Glomerular endothelial cell (primary cell): ENCODE results near the gene ACVR1. TPM values are rescaled to one million over a fixed set of nuclear protein-coding genes. Genes with fewer than 3 reads are reported as not detected.
"Not testable (repeated sequence)": the region's sequence is repeated elsewhere in the genome, so short reads cannot be mapped to it uniquely, and the experiment has no call there.

Source experiments
- DNase-seq: peaks from one replicate; pipeline ENCODE4 v3.0.0-alpha.2; 2011; ENCODE audit warnings: low read depth, low spot score; ENCODE audit errors: extremely low read depth
- total RNA-seq: library from RNA; depleted of rRNA; stranded (reverse); fragments of >200 nt; gene quantifications from 2 replicates; pipeline ENCODE4 v1.2.3, GENCODE V29; 2015

Gene ACVR1
- total RNA-seq, 1 donor from 2014 or later, result 22.3 TPM

DNA sequence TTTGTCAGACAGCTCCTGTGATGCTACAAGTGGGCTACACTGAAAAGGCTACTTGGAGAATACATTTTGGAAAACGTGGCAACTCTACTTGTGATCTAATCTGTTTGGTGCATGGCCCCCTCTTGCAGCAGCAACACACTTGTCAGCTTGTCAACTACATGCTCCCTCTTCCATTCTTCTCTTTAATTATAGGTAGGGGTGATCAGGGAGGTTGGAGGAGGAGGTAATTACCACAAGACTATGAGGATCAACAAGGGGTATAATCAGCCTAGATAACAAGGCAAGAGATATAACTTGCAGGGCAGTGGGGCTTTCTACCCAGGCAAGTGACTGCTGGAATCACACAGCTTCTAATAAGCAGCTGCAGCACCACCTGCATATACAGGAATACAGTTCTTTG is 104.9 kb downstream of the ACVR1 start:
- DNase-seq, result no peak

DNA sequence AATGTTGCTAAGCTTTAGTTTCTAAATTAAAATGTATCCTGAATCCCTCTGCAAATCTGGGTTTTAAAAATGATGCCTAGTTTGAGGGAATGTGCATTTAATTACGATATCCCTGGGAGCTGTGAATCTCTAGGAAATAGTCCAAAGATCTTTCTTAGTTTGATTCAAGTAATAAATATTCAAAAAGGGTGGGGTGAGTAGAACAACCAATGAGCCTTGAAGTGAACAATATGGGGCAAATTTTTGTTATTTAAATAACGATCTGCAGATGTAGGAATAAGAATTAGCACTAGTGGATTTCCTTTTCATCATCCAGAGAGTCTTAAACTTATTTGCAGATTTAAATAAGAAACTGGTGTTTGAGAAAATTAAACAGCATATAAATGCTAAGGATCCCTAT is 106.3 kb downstream of the ACVR1 start:
- DNase-seq, result no peak

DNA sequence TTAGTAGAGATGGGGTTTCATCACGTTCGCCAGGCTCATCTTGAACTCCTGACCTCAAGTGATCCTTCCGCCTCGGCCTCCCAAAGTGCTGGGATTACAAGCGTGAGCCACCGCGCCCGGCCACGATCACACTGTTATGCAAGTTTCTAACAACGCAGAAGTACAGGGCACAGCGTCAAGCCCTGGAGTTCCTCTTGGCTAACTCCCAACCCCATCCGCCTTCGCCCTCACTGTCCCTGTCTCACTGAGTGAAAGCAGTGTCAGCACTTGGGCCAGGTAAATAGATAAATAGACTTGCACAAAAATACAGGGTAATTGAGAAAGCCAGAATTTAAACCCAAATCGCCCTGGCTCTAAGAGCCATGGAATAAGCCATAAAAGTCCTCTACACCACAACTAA is 111.7 kb downstream of the ACVR1 start:
- DNase-seq, result no peak

DNA sequence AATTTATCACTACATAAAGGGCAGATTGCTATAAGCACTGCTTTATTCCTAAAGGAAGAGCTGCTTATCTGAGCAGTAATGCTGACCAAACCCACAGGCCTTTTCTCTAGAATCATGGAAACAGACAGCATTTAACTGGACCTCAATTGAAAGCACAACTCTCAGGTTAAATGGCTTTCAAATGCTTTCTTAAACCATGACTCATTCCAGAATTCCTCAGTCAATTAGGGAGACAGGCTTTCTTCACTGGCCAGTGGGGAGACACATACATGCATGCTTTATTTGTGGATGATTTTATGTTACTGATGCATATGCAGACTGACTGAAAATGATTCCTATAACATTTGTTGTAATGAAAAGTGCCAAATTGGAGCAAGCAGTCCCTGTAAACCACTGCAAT is 114.6 kb downstream of the ACVR1 start:
- DNase-seq, result no peak

DNA sequence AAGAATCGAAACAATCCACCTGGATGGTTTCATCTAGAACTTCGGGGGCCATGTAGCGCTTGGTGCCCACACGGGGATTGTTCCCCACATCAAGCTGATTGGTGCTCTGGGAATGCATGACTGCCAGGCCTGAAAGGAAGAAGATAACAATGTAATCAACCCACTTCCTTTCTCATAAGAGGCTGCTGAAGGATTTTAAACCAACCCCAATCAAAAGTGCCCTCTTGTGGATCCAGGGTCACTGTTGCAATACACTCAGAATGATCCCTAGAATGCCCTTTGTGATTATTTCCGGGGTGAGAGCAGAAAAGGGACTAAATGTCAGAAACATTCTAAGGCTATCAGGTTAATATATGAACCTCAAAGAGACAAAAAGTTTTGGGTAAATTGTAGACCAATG is 115.2 kb downstream of the ACVR1 start:
- DNase-seq, result no peak

DNA sequence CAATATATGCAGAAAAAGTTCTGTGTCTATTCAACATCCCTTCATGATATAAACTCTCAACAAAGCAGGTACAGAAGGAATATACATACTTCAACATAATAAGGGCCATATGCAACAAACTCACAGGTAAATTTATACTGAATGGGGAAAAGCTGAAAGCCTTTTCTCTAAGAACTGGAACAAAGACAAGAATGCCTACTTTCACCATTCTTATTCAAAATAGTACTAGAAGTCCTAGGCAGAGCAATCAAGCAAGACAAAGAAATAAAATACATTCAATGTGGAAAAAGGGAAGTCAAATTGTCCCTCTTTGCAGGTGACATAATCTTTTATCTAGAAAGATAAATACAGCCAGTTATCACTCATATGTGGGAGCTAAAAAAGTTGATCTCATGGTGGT is 116.3 kb downstream of the ACVR1 start:
- no peak for DNase-seq

DNA sequence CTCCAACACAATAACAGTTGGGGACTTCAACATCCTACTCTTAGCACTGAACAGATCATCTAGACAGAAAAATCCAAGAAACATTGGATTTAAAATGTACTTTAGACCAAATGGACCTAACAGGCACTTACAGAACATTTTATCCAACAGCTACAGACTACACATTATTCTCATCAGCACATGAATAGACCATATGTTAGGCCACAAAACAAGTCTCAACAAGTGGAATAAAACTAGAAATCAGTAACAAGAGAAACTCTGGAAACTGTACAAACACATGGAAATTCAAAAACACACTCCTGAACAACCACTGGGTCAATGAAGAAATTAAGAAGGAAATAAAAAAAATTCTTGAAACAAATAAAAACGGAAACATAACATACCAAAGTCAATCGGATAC is 117.5 kb downstream of the ACVR1 start:
- DNase-seq, result no peak

DNA sequence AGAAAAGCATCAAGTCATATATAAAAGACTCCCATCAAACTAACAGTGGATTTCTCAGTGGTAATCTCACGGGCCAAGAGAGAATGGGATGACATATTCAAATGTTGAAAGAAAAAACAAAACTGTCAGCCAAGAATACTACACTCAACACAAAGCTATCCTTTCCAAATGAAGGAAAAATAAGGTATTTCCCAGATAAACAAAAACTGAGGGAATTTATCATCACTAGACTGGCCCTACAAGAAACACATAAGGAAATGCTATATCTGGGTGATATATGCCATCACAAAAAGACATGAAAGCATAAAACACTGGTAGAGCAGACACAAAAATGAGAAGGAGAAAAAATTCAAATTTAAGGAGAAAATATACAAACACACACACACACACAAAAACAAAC is 118.6 kb downstream of the ACVR1 start:
- no peak for DNase-seq

DNA sequence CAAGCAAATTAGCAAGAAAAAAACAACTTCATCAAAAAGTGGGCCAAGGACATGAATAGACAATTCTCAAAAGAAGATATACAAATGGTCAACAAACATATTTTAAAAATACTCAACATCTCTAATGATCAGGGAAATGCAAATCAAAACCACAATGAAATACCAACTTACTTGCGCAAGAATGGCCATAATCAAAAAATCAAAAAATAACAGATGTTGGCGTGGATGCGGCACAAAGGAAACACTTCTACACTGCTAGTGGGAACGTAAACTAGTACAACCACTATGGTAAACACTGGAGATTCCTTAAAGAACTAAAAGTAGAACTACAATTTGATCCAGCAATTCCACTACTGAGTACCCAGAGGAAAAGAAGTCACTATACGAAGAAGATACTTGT is 119.7 kb downstream of the ACVR1 start:
- not testable (repeated sequence) for DNase-seq

DNA sequence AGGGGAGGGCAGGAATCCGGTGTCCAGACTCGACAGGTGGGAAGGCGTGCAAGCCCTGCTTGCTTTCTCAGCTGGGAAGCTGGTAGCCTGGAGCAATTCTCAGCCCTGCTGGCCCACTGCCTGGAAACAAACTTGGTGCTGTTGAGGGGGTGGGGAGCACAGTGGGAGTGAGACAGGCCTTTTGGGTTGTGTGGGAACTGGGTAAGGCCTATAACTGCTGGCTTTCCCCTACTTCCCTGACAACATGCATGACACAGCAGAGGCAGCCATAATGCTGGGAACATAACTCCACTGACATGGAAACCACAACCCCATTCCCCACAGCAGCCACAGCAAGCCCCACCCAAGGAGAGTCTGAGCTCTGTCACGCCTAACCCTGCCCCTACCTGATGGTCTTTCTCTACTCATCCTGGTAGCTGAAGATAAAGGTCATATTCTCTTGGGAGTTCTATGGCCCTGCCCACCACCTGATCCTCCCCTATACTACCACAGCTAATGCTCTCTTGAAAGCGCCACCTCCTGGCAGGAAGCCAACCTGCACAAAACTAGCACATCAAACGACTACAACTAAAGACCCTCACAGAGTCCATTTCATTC is 124.6 kb downstream of the ACVR1 start:
- DNase-seq, result no peak

DNA sequence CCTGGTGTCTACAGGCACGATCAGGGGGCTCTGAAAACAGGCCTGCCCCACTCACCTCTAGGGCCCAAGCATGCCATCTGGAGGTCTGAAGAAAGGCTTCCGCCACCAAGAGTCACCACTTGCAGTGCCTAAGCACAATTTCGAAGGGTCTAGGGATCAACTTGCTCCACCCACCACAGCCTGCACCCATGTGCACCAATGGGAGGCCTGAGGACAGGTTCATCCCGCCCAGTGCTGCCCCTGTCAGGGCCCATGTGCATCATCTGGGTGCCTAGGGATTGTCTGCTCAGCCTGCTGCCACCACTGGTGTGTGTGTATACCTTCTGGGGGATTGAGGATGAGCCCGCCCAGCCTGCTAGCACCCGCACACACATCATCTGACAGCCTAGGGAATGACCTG is 126.4 kb downstream of the ACVR1 start:
- DNase-seq, result no peak

DNA sequence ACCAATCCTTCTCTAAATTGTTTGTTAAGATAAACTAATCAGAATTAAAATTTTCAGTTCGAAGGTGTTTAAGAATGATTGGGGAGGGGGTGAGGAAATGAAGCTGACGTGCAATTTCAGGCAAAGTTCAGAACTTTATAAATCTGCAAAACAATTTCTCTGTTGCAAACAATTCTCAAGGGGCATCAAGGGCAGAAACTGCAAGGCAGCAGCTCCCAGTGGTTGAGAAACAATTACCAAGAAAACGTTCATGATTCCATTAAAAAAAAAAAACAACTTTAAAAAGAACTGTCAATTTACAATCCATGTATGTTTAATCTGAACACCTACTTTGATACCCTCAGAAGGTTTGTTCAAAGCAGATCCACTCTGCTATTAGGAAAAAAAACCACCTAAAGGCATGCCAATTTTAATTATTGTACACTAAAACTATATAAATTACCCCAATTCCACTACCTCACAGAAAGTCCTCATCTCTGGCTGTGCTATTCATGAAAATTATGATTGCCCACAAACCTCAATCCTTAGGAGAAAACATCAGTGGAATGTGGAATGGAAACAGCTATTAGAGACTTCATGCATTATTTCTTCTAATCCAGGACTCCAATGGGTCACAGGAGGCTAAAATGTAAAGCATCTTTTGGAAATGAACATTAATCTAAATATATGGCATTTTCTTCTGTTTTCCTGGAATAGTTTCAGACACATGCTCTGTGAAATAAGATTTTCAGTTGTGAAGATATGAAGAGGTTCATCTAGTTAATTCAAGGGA is 127.6 kb downstream of the ACVR1 start:
- no peak for DNase-seq

DNA sequence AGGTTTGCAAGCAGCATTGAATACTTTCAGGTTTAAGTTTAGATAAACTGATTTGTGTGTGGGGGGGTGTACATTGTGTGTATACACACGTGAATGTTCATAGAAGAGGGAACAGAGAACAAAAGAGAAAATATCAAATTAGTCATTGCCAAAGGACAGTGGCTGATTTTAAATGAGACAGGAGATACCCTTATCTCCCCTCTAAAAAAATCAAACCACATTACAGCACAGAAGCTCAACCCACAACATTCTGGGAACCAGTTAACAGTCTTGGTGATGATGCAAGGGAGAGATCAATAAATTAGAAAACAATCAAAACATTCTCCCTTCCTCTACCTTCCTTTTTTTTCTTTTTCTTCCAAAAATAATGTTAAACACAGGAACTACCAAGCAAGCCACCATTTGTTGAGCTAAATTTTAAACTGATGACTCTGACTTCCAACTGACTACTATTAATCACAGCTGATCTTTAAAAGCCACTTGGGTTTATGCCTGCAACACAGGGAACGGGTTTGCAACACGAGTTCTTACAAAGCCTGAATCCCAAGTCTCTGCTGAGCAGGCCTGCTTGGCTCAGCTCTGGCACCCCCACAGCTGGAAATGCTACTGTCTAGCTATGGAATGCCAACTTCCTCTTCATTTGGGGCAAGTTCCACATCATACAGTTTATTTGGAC is 128.3 kb downstream of the ACVR1 start:
- DNase-seq, result no peak

DNA sequence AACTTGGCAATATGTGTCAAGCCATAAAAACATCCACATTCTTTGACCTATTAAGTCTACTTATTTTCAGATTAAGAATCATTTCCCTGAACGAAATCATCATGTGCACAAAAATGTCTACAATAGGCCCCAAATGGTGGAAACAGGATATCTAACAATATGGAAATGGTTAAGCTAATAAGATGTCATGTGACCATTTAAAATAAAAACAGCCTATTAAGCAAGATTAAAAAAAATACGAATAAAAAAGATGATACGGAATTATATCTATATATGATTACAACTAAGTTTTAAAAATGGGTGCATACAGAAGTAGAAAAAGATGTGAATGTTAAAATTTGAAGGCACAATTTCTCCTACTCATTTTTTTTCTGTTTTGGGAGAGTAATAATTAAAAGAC is 128.8 kb downstream of the ACVR1 start:
- no peak for DNase-seq

DNA sequence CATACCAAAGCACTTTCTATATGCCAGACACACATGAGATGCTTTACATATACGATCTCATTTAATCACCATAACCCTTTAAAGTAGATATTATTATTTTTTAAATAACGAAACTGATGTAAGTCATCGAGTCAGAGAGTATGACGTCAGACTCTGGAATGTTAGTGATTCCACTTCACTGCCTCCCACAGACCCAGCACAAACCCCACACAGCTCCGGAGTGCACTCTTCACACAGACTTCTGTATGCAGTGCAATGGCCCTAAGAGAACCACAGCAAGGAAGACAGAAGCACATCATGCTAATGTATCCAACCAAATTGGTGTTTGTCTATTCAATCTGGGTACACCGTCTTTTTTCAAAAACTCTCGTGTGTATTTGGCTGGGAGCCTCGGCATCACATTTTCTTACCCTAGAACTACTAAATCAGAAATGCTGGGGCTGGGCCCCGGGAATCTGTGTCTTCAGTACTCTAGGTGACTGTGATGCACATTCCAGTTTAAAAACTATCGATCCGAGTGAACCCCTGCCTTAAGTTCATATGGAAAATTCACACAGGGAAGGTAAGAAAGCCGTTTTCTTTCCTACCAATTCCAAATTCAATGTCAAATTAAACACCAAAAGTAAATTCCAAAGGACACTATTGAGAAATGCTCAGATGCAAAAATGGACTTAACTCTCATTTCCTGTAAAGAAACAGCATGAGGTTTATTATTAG is 129.7 kb downstream of the ACVR1 start:
- DNase-seq, result no peak

DNA sequence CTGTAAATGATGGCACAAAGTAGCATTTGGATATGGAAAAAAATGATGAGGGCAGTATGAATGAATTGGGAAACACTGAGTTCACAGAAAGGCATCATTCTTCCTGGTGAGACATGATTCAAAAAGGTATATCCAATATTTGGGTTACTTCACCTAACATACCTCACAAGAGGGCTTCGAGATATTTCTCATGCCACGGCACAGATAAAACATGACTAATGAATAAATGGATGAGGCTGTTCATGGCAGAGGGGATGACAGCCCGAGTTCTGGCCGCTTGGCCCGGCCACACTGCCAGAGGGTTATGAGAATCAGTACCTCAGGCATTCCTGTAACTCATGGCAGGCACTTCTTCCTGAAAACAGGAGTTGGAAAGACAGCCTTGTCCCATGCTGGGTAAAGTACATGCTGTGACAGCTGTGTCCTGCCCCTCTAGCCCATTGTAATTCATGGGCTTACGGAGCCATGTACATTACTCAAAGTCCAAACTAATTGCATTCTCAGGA is 131.5 kb downstream of the ACVR1 start:
- DNase-seq, result no peak

DNA sequence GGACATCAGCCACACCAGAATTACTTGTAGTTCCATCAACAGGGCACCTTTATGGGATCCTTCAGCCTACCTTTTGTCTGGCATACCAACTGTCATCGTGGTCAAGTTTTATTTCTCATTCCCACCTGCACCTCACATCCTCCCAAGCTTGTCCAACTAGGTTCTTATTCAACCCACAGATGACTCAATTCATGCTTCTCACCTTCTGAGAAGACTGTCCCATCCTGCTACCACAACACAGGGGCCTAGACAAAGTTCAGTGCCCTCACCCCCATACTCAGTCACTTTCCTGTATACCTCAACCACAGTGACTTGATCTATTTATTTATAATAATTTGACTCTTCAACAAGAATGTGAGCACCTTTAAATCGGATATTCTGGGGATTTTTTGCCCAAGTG is 133.1 kb downstream of the ACVR1 start:
- DNase-seq, result no peak

DNA sequence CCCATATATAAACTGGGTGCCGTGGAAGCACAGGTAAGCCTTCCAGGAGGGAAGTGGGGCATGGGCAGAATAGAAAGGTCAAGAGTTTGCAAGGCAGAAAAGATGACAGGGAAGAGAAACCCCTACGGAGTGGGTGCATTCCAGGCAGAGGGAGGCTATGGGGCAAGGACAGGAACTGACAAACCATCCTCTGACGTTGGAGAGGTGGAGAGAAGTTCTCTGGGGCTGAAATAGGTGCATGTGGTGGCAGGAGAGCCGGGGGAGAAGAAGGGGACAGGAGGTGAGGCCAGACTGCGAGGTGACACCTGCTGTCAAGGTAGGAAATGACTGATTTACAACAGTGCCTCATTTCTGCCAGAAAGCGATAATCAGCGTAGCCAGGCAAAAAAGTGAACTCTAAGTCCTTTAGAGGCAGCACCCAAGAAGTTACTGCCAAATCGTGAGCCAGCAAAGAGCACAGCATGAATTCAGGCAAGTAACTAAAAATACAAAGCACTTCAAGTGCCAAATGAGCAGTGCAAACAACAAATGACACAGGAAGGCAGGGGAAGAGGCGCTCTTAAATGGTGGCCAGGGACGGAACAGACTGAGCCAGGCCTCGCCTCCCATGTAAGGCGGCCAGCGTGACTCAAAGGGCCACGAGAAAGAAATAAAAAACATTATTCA is 134.2 kb downstream of the ACVR1 start:
- no peak for DNase-seq

DNA sequence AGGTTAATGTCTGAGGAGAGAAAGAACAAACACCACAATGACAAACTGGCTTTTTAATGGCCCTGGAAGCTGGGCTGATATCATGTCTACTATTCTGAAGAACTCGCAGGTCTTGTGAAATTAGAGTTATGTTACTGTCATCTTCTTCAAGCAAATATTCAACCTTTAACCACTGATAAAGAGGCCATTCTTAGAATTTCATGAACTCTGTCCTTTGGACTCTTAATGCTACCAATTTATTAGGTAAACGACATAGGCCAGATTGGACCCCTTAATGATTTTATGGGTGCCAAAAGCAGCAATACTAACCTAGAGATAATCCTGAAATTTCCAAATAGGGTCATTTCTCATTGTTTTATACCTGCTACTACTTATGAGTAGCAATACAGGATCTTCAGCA is 138.5 kb downstream of the ACVR1 start:
- DNase-seq, result no peak

DNA sequence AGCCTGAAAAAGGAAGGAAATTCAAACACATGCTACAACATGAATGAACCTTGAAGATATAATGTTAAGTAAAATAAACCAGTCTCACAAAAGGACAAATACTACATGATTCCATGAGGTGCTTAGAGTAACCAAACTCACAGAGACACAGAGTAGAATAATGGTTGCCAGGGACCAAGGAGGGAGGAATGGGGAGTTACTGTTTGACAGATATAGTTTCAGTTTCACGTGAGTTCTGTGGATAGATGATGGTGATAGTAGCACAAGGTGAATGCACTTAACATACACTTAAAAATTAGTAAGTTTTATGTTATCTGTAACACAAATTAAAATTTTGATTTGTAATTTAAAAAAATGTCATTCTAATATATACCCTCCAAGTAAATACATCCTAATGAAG is 140.6 kb downstream of the ACVR1 start:
- no peak for DNase-seq

DNA sequence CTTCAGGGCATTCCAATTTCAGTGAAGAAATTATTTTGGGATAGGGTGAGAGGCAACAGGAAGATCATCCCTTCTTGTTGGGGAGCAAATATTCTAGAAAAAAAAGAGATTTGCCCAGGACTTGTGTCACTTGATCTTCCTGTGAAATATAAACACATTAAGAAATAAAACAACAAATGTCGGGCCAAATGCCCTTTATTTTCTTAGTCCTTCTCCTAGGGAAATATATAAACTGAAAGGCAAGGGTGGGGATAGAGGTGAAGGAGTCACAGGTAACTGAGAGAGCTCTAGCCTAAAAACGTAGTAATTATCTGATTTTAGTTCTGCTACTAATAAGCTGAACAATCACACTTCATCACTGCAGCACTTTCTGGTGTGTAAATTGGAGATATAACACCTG is 142.9 kb downstream of the ACVR1 start:
- no peak for DNase-seq
